COR-L47 (cell line): ENCODE measurements around the gene INTS11.

Source experiments
- DNase-seq: peaks from one replicate; lab custom pipeline; 2025; lab: John Stamatoyannopoulos, UW

INTS11 gene

DNA sequence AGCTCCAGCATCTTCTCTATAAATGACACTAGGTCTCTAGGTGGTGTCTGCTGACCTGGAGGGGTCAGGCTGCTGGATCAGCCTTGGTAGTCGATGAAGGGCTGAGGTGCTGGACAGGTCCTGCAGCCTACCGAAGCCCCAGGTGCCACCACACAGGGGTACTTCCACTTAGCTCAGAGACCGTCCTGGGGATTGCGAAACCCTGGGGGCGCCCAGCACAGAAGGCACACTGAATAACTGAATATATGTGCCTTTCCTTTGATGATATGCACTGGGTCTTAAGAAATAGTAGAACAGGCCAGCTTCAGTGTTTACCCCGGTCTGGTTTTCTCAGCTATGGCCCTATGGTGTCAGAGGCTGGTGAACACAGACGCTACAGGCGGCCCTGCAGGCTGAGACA, 61.7 kb downstream of the INTS11 start:
- no peak for DNase-seq

DNA sequence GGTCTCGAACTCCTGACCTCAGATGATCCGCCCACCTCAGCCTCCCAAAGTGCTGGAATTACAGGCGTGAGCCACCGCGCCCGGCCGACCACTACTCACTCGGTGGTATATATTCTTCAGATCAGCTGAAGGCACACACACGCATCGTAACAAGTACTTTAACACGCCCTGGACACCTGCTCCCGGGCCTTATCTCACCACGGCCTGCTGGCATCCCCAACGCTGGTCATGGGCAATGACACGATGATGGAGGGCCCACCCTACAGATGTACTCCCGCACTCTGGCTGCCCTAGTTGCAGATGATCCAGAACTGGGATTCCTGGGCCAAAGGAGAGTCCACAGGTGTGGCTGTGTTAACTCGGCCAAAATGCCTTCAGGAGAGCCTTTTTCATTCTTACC, 62.4 kb downstream of the INTS11 start:
- no peak for DNase-seq
